Coronary artery (tissue), 2 donors: ENCODE measurements around the gene AUTS2.

Source experiments
- DNase-seq: peaks from one replicate; pipeline ENCODE4 v3.0.0-alpha.2; 2017; ENCODE audit warnings: low spot score
- H3K27ac ChIP-seq, 2 donors: fragments of 200-600 bp; sonication (generic); one replicate each; pipeline ENCODE4 v1.5.1; 2016 to 2019
- H3K4me3 ChIP-seq: fragments of 200-600 bp; sonication (generic); 2 replicates; pipeline ENCODE4 v1.5.1; 2016; ENCODE audit warnings: mild to moderate bottlenecking, moderate library complexity
- TF ChIP-seq, protein P1 (sequence below): fragments of 200-600 bp; sonication (generic); IDR thresholded peaks from one replicate; pipeline ENCODE4 v1.5.1; 2019; ENCODE audit warnings: antibody characterized with exemption

AUTS2 gene

DNA sequence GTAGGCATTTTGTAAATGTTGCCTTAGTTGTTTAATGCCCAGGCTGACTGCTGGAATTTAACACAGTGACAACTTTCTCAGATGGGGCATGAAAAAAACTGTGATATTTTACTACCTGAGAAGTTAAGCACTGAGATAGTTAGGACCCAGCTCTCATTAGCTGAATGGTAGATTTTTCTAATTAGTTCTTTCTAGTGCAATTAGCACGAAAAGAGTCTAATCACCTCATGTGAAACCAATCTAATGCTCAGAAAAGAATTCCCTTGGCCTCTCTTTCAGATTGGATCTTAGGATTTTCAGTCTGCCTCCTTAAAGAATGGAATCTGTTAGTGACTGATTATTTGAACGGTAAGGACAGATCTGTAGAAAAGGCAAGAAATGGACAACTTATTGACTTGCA, 743.2 kb downstream of the AUTS2 start:
- TF ChIP-seq, protein P1, sequence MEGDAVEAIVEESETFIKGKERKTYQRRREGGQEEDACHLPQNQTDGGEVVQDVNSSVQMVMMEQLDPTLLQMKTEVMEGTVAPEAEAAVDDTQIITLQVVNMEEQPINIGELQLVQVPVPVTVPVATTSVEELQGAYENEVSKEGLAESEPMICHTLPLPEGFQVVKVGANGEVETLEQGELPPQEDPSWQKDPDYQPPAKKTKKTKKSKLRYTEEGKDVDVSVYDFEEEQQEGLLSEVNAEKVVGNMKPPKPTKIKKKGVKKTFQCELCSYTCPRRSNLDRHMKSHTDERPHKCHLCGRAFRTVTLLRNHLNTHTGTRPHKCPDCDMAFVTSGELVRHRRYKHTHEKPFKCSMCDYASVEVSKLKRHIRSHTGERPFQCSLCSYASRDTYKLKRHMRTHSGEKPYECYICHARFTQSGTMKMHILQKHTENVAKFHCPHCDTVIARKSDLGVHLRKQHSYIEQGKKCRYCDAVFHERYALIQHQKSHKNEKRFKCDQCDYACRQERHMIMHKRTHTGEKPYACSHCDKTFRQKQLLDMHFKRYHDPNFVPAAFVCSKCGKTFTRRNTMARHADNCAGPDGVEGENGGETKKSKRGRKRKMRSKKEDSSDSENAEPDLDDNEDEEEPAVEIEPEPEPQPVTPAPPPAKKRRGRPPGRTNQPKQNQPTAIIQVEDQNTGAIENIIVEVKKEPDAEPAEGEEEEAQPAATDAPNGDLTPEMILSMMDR, result no peak
- Histone ChIP-seq H3K4me3 (no peak overlapping the region), H3K27ac (no peak overlapping the region)
- no peak for DNase-seq

DNA sequence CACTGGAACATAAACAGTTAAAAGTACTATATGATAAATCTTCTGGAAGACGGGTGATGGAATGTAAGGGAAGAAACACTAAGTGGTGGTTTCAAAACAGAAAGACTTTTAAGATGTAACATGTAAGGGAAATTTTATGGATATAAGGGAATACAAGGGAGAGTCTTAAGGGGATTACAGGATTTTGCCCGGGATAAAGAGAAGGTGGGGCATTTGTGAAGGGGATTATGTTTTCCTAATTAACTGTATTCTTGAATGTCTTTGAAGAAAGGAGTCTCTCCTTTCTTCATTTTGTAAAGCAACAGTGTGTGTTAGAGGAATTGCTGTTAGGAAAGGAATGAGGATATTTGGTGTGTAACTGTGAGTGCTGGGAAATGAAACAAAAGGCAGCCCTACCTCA, 745.2 kb downstream of the AUTS2 start:
- TF ChIP-seq, protein P1, result no peak
- Histone ChIP-seq H3K27ac (no peak overlapping the region), H3K4me3 (no peak overlapping the region)
- no peak for DNase-seq

DNA sequence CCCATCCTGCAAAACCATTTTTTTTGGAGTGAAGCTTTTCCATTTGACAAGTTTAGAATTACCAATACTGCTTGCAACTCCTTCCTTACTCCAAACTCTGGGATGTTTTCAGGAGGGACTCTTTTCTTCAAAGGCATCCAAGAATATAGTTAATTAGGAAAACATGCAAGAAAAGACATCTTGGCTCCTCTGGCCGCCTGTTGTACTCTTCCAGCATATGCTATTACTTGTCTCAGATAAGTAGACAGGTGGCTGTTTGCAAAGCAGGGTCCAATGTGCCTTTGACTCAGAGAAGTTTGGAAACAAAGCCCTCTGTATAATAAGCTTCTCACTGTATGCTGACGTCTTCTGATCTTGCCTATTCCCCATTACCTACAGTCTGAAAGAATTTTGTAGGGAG, 746.5 kb downstream of the AUTS2 start:
- no peak overlapping the region for H3K4me3 ChIP-seq
- TF ChIP-seq, protein P1, result no peak
- DNase-seq, result no peak

DNA sequence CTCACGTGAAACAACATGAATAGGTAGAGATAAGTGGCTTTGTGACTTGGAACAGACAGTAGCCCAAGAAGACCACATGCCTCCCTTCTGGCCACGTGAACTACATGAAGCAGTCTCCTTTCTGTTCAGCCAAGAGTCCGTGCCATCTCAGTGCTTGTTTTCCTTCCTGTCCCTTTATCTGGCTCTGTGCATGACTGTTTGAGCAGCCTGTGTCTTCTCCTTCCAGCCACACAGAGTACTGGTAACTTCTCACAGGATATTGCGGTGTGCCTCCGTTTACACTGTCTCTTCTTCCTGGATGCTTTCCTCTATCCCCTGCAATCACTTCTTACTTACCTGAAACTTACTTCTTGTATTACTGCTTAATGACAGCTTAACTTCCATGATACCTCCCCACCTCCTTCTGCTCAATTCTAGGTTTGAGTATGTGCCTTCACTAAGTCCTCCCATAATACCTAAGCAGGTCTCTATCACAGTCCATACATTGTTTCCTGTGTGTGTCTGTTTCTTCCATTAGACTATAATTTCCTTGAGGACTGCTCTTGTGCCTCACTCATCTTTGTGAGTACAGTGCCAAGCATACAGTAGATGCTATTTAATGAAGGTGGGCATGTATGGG, 748.7 kb downstream of the AUTS2 start:
- Histone ChIP-seq H3K4me3 (no peak overlapping the region), H3K27ac (no peak overlapping the region)
- no peak for DNase-seq
- TF ChIP-seq, protein P1, result no peak

More for the DNA sequence above, 746.5 kb downstream of the AUTS2 start:
- H3K27ac ChIP-seq, result no peak overlapping the region

DNA sequence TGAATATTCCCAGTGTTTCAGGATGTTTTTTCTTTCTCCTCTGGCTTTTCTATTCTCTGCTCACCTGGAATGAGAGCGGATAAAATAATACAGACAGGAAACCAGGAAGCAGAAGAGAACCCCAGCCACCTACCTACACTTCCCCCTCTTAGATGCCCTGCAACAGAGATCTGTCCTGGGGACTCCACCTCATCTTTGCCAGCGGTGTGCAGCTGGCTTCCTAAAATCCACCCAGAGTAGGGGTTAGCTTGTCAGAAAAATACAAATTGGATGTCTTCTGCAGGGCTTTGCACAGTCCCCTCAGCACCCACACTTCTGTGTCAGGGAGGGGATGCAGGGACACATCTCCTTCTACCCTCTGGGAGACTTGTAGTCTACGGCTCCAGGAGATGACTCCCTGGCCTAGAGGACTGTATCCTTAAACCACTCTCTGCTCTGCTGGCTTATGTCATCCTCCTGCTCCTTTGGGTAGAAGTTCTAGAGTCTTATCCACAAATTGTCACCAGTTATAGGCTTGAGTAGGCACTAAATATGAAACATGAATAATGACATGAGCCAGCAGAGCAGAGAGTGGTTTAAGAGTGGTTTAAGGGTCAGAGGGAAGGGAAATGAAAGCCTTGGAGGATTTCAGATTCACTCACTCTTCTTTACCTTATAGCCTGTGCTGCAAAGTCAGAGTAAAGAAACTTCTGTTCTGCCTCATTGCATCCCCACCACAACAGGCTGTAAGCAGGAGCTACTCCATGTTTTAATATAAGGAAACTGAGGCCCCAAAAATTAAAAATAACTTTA, 749.4 kb downstream of the AUTS2 start:
- no peak for DNase-seq
- H3K27ac ChIP-seq, result no peak overlapping the region
- H3K4me3 ChIP-seq, result no peak overlapping the region
- TF ChIP-seq, protein P1, result no peak

DNA sequence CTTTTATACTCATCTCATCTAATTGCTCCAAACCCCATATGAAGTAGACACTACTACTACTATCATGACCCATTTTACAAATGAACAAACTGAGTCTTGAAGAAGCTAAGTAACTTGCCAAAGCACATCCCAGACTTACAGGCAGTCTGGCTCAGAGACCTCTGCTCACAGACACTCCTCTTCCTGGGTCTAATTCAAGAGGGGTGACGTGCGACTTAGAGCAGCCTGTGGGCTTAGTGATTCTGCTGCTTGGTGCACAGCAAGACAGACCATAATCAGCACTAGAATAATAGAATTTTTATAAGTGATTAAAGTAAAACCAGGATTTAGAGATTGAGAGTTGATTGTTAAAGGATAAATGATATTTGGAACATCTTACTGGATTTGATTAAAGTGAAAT, 750.8 kb downstream of the AUTS2 start:
- DNase-seq, result no peak
- H3K27ac ChIP-seq, result no peak overlapping the region
- TF ChIP-seq, protein P1, result no peak
- H3K4me3 ChIP-seq, result no peak overlapping the region

DNA sequence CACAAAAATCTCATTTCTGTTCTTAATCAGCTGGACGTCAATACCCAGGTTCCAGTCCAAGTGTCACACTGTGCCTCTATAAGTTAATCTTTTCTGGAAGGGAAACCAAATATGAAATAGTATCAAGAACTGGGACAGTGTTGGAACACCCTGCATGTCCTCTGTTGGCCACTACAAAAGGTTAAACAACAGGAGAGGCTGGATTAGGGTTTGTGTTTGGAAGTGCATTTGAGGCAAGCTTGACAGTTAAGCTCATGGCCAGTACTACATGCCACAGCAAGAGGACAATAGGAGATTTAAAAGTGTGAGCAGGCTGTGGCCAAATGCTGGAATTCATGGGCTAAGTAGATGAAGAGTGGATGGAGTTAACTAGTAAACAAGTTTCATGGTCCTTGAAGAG, 751.5 kb downstream of the AUTS2 start:
- no peak for DNase-seq
- Histone ChIP-seq H3K4me3 (no peak overlapping the region), H3K27ac (no peak overlapping the region)
- TF ChIP-seq, protein P1, result no peak
